GM18867 (cell line): ENCODE results near the gene HCFC1R1.

Experiments
- ATAC-seq: cut with Tn5 transposase; IDR thresholded peaks from one replicate; pipeline ENCODE4 v1.9.1; 2021; ENCODE audit warnings: mild to moderate bottlenecking, moderate library complexity; ENCODE audit not compliant: unreplicated experiment

The HCFC1R1 gene

DNA sequence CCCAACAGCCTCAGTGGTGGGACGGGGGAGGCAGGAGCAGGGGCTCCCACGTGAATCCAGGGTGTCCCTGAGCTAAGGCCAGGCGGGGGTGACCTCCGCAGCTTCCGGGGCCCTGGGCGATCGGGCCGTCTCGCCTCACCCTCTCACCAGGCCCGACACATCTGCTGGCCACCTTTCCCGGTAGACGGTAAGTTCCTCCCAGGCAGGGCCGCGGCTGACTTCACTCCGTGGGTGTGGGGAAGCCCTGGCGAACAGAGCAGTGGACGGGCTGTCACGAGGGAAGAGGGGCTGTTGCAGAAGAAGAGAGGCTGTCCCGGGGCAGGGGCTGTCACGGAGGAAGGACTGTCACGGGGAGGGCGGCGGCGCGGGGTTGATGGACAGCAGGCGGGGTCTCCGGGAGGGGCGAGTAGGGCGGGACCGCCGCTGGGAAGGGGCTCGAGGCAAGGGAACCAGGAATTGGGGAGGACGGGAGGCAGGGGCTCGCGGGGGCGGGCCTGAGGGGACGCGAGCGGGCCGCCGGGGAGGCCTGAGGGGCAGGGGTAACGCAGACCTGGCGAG, 44.0 kb downstream of the HCFC1R1 start:
- no peak for ATAC-seq

DNA sequence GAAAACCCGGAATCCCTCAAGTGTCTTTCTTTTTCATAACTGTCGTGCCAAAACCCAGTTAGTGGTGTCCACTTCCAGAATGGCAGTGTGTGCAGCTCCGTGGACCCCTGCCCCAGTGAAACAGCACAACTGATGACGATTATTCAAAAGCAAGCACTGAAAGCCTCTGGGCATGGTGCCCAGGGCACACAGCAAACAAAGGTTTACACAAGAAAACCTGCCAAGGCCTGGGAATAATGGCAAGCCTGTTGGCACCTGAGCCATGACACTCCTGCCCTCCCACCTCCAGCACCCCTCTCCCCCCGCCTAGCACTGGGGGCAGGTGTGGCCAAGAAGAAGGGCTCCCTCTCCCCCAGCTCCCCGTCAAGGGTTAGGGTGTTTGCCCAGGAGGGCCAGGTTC, 46.3 kb downstream of the HCFC1R1 start:
- ATAC-seq: no peak

- no peak for ATAC-seq
Observed at GRCh38 chr16:2976673-2977072, 47.1 kb downstream of the HCFC1R1 start.

DNA sequence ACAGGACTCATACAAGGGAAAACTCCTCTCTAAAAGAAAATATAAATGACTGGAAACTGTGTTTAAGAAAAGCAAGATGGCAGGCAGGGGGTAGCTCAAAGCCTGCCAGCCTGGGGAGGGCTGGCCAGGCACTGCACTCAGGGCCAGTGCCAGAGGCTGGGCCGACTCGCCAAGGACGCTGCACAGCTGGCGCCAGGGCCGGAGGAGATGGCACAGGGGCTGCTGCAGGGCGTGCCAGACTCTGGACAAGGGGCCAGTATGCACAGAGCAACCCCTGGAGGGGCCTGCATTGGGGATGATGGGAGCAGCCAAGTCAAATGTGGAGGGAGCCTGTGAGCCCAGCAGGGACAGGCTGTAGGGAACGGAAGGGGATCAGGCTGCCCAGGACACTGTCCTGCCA, 47.5 kb downstream of the HCFC1R1 start:
- no peak for ATAC-seq

DNA sequence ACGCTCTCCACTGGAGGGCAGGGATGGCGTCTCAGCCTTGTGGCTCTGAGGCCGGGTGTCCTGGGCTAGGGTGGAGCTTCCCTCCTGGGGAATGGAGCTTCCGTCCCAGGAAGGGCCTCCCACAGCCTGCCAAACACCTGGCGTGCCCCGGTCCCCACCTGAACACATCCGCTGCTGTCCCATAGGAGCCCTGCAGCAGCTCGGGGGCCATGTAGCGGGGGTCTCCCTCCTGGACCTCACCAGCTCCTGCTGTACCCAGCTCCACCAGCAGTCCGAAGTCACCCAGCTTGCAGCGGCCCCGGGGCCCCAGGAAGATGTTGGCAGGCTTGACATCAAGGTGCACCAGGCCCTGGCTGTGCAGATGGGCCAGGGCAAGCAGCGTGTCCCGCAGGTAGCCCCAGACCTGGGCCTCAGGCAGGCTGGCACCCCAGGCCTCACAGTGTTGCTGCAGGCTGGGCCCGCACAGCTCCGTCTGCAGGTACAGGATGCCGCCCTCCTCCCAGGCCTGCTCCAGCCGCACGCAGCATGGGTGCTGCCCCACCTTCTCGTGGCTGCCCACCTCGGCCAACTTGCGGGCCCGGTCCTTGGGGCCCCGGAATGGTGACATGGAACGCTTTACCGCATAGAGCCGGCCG, 48.5 kb downstream of the HCFC1R1 start:
- ATAC-seq: no peak

DNA sequence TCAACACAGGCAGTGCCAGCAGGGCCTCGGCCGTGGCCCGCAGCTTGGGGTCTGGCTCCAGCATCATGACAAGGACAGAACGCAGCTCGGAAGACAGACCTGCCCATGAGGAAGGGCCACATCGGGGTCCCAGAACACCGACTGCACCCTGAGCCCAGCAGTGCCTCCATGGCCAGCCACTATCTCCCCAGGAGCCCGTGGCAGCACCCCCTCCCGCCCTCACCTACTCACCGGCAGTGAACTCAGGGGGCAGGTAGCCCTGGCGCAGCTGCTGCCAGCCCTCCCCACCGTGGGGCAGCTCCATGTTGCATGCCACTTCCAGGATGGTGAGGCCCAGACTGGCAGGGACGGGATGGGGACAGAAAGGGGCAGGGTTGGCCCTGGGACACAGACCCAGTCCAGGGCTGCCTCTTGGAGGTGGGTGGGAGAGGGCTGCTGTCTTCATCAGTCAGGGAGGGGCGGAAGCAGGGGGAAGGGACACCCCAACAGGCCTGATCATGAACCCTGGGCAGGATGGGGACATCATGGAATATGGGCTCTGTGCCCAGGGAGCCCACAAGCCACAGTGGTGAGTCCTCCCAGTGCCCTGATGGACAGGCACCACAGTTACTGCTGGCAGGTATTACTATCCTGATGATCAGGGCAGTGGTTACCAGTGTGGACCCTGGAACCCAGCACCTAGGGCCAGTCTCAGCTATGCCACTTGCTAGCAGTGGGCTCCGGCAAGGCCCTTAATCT, 49.3 kb downstream of the HCFC1R1 start:
- ATAC-seq: no peak

- no peak for ATAC-seq
Observed at GRCh38 chr16:2973605-2974318, 50.0 kb downstream of the HCFC1R1 start.

DNA sequence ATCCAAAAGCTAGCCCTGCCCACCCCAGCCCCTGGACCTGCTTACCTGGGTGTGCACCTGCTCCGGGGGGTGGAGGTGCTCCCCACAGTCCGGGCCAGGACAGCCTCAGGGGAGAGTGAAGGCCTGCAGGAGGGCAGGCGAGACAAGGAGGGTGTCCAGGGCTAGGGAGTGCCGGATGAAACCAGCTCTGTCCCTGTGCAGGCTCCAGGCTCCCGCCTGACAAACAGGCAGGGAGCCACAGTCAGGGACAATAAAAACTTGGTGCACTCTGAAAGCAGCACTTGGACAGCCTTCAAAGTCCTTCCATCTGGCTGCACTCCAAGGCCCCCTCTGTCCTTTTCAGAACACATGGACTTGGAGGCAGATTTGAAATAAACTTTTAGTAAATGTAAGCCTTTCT, 50.6 kb downstream of the HCFC1R1 start:
- no peak for ATAC-seq
